ENCODE data around the gene CTSD.

DNA sequence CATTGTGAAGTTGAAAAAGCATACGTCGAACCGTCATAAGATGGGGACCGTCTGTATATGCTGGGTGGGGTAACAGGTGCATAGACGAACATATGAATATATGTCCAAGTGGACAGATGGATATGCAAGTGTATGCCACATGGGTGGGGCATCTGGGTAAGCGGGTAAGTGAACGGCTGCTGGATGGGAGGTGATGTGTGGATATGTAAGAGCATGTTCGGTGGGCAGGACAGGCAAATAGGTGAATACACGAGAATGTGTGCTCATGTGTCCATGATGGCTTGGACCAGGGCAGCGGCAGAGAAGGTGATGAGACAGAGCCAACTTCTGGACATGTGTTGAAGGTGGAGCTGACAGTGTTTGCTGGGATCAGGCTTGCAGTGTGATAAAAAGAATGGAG, 25.3 kb downstream of the CTSD start:
- TF ChIP-seq, protein P1, sequence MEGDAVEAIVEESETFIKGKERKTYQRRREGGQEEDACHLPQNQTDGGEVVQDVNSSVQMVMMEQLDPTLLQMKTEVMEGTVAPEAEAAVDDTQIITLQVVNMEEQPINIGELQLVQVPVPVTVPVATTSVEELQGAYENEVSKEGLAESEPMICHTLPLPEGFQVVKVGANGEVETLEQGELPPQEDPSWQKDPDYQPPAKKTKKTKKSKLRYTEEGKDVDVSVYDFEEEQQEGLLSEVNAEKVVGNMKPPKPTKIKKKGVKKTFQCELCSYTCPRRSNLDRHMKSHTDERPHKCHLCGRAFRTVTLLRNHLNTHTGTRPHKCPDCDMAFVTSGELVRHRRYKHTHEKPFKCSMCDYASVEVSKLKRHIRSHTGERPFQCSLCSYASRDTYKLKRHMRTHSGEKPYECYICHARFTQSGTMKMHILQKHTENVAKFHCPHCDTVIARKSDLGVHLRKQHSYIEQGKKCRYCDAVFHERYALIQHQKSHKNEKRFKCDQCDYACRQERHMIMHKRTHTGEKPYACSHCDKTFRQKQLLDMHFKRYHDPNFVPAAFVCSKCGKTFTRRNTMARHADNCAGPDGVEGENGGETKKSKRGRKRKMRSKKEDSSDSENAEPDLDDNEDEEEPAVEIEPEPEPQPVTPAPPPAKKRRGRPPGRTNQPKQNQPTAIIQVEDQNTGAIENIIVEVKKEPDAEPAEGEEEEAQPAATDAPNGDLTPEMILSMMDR (IDR thresholded peaks at IDR 0.05): no peak
- TF ChIP-seq ZFX (IDR thresholded peaks at IDR 0.05; ENCODE audit: borderline replicate concordance): no peak
